HG03354 (cell line): ENCODE measurements around the gene STX11.
A peak's percentile ranks its signal among the peaks of the same experiment; 100 is the strongest.

ENCODE experiments used
- ATAC-seq: cut with Tn5 transposase; IDR thresholded peaks from one replicate; pipeline ENCODE4 v1.9.1; 2021; ENCODE audit warnings: mild to moderate bottlenecking; ENCODE audit not compliant: unreplicated experiment, poor library complexity, severe bottlenecking

Gene STX11

GRCh38 chr6:144140867-144141266 is 9.4 kb upstream of the STX11 start:
- peak; percentile 86 for ATAC-seq

- no peak for ATAC-seq
Measured at GRCh38 chr6:144141470-144141869, 8.8 kb upstream of the STX11 start.

- no peak for ATAC-seq
Measured at GRCh38 chr6:144143106-144143505, 7.2 kb upstream of the STX11 start.

GRCh38 chr6:144143878-144144277 is 6.4 kb upstream of the STX11 start:
- ATAC-seq = no peak

- no peak for ATAC-seq
Measured at GRCh38 chr6:144144996-144145395, 5.3 kb upstream of the STX11 start.

- ATAC-seq = no peak
Measured at GRCh38 chr6:144145541-144145940, 4.8 kb upstream of the STX11 start.

- ATAC-seq = no peak
Measured at GRCh38 chr6:144148886-144149285, 1.4 kb upstream of the STX11 start.

- no peak for ATAC-seq
Measured at GRCh38 chr6:144149558-144149893, 791 bp upstream of the STX11 start.

GRCh38 chr6:144150710-144151657 is 667 bp downstream of the STX11 start:
- ATAC-seq = peak; percentile 67

GRCh38 chr6:144152334-144152900 is 2.1 kb downstream of the STX11 start:
- ATAC-seq = no peak

- ATAC-seq = no peak
Measured at GRCh38 chr6:144153260-144153659, 2.9 kb downstream of the STX11 start.

- ATAC-seq = no peak
Measured at GRCh38 chr6:144153971-144154370, 3.7 kb downstream of the STX11 start.

- ATAC-seq = peak; percentile 63
Measured at GRCh38 chr6:144155529-144155928, 5.2 kb downstream of the STX11 start.

GRCh38 chr6:144156338-144156737 is 6.0 kb downstream of the STX11 start:
- ATAC-seq = peak; percentile 39

- ATAC-seq = no peak
Measured at GRCh38 chr6:144156991-144157390, 6.7 kb downstream of the STX11 start.

GRCh38 chr6:144158133-144158532 is 7.8 kb downstream of the STX11 start:
- ATAC-seq = no peak

GRCh38 chr6:144159223-144159622 is 8.9 kb downstream of the STX11 start:
- no peak for ATAC-seq

GRCh38 chr6:144159742-144160141 is 9.4 kb downstream of the STX11 start:
- no peak for ATAC-seq

GRCh38 chr6:144160431-144161005 is 10.2 kb downstream of the STX11 start:
- no peak for ATAC-seq

- ATAC-seq = no peak
Measured at GRCh38 chr6:144161975-144162374, 11.7 kb downstream of the STX11 start.

- peak; percentile 63 for ATAC-seq
Measured at GRCh38 chr6:144162977-144163376, 12.7 kb downstream of the STX11 start.
